Ovary (tissue), 3 donors: ENCODE results near the gene SLC9A3.

Experiments
- CTCF ChIP-seq, 3 donors: fragments of 450-650 bp in 2 of 3; fragments of 200-600 bp in 1 of 3; IDR thresholded peaks; one replicate each; pipeline versions ENCODE4 v1.5.1 to v1.8.0; 2016 to 2022; ENCODE audit warnings: antibody characterized with exemption in 3 of 3, mild to moderate bottlenecking in 1 of 3
- POLR2A ChIP-seq: fragments of 450-650 bp; IDR thresholded peaks from one replicate; pipeline ENCODE4 v1.6.1; 2017; ENCODE audit warnings: antibody characterized with exemption, mild to moderate bottlenecking, moderate library complexity
- donor health status: DM: no; HTN: no; CAD: no.

- TF ChIP-seq POLR2A (no peak), CTCF (IDR thresholded peaks at IDR 0.05) (no peak)
Measured at GRCh38 chr5:573206-573605, 49.0 kb upstream of the SLC9A3 start.
